Natural killer cell (primary cell): ENCODE data around the gene LENG9. TPM values are rescaled to one million over a fixed set of nuclear protein-coding genes. Genes with fewer than 3 reads are reported as not detected.

Source experiments
- ATAC-seq, 3 donors: fragments of 150-1000 bp in 2 of 3; fragments of 200-7000 bp in 1 of 3; cut with Tn5 transposase; 1 replicate in 1 of 3; 2 replicates in 2 of 3; pipeline ENCODE4 v1.10.0; 2021; ENCODE audit warnings: mild to moderate bottlenecking in 2 of 3, moderate library complexity in 2 of 3
- DNase-seq, 2 donors: peaks; one replicate each; pipeline versions ENCODE4 v3.0.0 to v3.0.0-alpha.2; 2013 to 2021; ENCODE audit warnings: mixed read lengths in 1 of 2
- H3K27ac ChIP-seq: one replicate; pipeline ENCODE4 v1.5.1; 2013; ENCODE audit warnings: mild to moderate bottlenecking, low read length
- H3K27me3 ChIP-seq: one replicate; pipeline ENCODE4 v1.6.1; 2013; ENCODE audit warnings: low read length; ENCODE audit not compliant: control insufficient read depth, insufficient read depth
- H3K36me3 ChIP-seq: one replicate; pipeline ENCODE4 v1.6.1; 2013; ENCODE audit warnings: low read length; ENCODE audit not compliant: control insufficient read depth, insufficient read depth
- H3K4me1 ChIP-seq: one replicate; pipeline ENCODE4 v1.6.1; 2013; ENCODE audit warnings: low read length; ENCODE audit not compliant: control insufficient read depth, insufficient read depth
- H3K4me3 ChIP-seq: one replicate; pipeline ENCODE4 v1.5.1; 2013; ENCODE audit warnings: low read length
- H3K9me3 ChIP-seq: one replicate; pipeline ENCODE4 v1.6.1; 2013; ENCODE audit warnings: low read length; ENCODE audit not compliant: control insufficient read depth, insufficient read depth
- H3K27ac Mint-ChIP-seq, 2 donors: one replicate each; pipeline ENCODE4 v1.8.0; 2022; ENCODE audit warnings: mild to moderate bottlenecking in 2 of 2, mixed read lengths in 2 of 2, moderate library complexity in 1 of 2
- H3K27me3 Mint-ChIP-seq, 2 donors: one replicate each; pipeline ENCODE4 v1.8.0; 2022; ENCODE audit warnings: low read depth in 2 of 2, mixed read lengths in 2 of 2
- H3K36me3 Mint-ChIP-seq: one replicate; pipeline ENCODE4 v1.8.0; 2022; ENCODE audit warnings: mixed read lengths
- H3K4me1 Mint-ChIP-seq, 2 donors: one replicate each; pipeline ENCODE4 v1.8.0; 2022; ENCODE audit warnings: mixed read lengths in 2 of 2
- H3K4me3 Mint-ChIP-seq: one replicate; pipeline ENCODE4 v1.8.0; 2022; ENCODE audit warnings: mild to moderate bottlenecking, moderate library complexity, mixed read lengths
- H3K9me3 Mint-ChIP-seq, 2 donors: one replicate each; pipeline ENCODE4 v1.8.0; 2022; ENCODE audit warnings: mixed read lengths in 2 of 2
- WGBS: methylation state at CpG from one replicate; pipeline ENCODE4 v1.1.7; 2013; ENCODE audit warnings: missing lambda C conversion rate; ENCODE audit not compliant: insufficient coverage; 5-methylcytosine and 5-hydroxymethylcytosine counted together
- intact Hi-C: fragments of 100-400 bp; cut with micrococcal nuclease; formaldehyde crosslinking; loops from one replicate; pipeline ENCODE4 v1.14.2; 2022
- total RNA-seq, 4 donors: library from RNA; stranded (reverse); fragments of 120-200 nt in 1 of 4; gene quantifications; one replicate each; pipeline versions ENCODE4 v1.2.3 to v1.2.4, GENCODE V29; 2013 to 2022
- TF ChIP-seq, protein P1 (sequence below): fragments of 200-600 bp; IDR thresholded peaks from one replicate; pipeline ENCODE4 v1.8.0; 2022; ENCODE audit warnings: antibody characterized with exemption

LENG9 gene
- total RNA-seq, 3 donors from 2014 or later (not counting 1 experiment from before 2014, with no cell fraction given), result 3.2 to 5.6 (median 4.3) TPM

DNA sequence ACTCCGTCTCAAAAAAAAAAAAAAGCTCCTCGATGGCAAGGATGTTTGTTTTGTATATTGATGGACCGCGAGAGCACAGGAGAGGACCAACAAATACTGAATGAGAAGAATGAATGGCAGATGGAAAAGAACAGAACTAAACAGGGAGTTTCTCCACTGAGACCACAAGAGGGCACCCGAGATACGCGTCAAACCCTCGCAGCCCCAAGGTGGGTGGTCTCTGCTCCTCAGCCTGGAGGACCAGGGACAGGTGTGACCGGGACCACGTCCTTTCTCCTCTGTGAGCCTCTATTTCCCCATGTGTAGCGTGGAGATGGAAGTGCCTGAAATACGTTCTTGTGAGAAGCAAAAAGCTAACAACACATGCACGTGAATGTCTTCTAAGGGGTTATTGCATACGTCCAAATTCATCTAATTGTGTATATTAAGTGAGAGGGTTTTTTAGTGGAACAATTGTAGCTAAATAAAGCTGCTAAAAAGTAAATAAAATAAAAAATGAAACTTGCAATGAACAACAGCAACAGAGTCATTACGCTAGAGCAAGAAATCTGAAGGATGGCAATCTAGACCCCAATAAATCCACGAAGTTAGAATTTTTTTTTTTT lies 17.9 kb upstream of the LENG9 start:
- H3K27me3 ChIP-seq, result peaks cover 8% of the 10 kb centered on the region
- ATAC-seq, result peak; percentile 54 to 75 (median 68)
- peak overlapping the region in 1 of 2 donors; percentile 62 for H3K27ac Mint-ChIP-seq

DNA sequence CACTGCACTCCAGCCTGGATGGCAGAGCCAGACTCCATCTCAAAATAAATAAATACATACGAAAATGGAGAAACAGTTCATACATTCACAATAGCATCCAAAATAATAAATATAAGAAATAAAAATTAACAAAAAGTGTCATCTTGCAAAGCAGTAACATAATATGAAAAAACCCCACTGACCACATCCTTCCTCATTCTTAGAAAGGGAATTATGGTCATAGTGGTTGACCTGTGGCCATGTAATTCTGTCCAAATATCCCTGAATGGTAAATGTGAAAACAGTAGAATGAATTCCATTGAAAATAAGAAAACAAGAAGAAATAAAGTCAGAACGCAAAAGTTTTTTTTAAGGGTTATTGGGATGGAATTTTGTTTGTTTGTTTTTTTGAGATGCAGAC lies 16.5 kb upstream of the LENG9 start:
- no peaks in the 10 kb centered on the region for H3K9me3 Mint-ChIP-seq
- H3K27ac Mint-ChIP-seq, result no peak overlapping the region
- no peaks in the 10 kb centered on the region for H3K9me3 ChIP-seq
- no peak overlapping the region for H3K27ac ChIP-seq
- peaks cover 8% of the 10 kb centered on the region for H3K27me3 ChIP-seq
- H3K36me3 ChIP-seq, result no peaks in the 10 kb centered on the region
- H3K4me3 Mint-ChIP-seq, result no peak overlapping the region
- no peaks in the 10 kb centered on the region for H3K36me3 Mint-ChIP-seq
- H3K27me3 Mint-ChIP-seq, result peaks cover 33 to 47% of the 10 kb centered on the region in 2 donors
- H3K4me1 Mint-ChIP-seq, result peaks cover 42 to 52% of the 10 kb centered on the region in 2 donors
- H3K4me1 ChIP-seq, result peaks cover 41% of the 10 kb centered on the region
- TF ChIP-seq, protein P1, sequence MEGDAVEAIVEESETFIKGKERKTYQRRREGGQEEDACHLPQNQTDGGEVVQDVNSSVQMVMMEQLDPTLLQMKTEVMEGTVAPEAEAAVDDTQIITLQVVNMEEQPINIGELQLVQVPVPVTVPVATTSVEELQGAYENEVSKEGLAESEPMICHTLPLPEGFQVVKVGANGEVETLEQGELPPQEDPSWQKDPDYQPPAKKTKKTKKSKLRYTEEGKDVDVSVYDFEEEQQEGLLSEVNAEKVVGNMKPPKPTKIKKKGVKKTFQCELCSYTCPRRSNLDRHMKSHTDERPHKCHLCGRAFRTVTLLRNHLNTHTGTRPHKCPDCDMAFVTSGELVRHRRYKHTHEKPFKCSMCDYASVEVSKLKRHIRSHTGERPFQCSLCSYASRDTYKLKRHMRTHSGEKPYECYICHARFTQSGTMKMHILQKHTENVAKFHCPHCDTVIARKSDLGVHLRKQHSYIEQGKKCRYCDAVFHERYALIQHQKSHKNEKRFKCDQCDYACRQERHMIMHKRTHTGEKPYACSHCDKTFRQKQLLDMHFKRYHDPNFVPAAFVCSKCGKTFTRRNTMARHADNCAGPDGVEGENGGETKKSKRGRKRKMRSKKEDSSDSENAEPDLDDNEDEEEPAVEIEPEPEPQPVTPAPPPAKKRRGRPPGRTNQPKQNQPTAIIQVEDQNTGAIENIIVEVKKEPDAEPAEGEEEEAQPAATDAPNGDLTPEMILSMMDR, result no peak
- intact Hi-C loops, result loop anchor here (5.0 kb wide), 2 partner anchors 52 to 72 kb away; no protein-coding TSS in a partner anchor
- WGBS, result 9% methylated on average over 1 of the region's 2 CpGs
- no peak overlapping the region for H3K4me3 ChIP-seq
- DNase-seq (no peak), ATAC-seq (no peak)

More for the DNA sequence above, 17.9 kb upstream of the LENG9 start:
- Mint-ChIP-seq H3K27me3 (peaks cover 39 to 44% of the 10 kb centered on the region in 2 donors), H3K36me3 (no peaks in the 10 kb centered on the region), H3K9me3 (no peaks in the 10 kb centered on the region), H3K4me1 (peaks cover 42 to 60% of the 10 kb centered on the region in 2 donors), H3K4me3 (peak overlapping the region; percentile 78)
- H3K27ac ChIP-seq, result no peak overlapping the region
- 15% methylated on average over 16 of the region's 16 CpGs for WGBS
- no peak overlapping the region for H3K4me3 ChIP-seq
- no peaks in the 10 kb centered on the region for H3K9me3 ChIP-seq
- TF ChIP-seq, protein P1, result peak; percentile 85
- H3K4me1 ChIP-seq, result peaks cover 41% of the 10 kb centered on the region
- intact Hi-C loops, result loop anchor here (1.0 to 5.0 kb wide), 3 partner anchors 51 to 195 kb away; no protein-coding TSS in a partner anchor
- H3K36me3 ChIP-seq, result no peaks in the 10 kb centered on the region
- DNase-seq, result peak in 1 of 2 donors; percentile 81

DNA sequence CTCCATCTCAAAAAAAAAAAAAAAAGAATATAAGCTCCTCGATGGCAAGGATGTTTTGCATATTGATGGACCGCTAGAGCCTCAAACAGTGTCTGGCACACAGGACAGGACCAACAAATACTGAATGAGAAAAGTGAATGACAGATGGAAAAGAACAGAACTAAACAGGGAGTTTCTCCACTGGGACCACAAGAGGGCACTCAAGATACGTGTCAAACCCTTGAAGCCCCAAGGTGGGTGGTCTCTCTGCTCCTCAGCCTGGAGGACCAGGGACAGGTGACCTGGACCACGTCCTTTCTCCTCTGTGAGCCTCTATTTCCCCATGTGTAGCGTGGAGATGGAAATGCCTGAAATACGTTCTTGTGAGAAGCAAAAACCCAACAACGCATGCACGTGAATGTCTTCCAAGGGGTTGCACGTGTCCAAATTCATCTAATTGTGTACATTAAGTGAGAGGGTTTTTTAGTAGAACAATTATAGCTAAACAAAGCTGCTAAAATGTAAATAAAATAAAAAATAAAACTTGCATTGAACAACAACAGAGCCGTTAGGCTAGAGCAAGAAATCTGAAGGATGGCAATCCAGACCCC lies 15.2 kb upstream of the LENG9 start:
- H3K27me3 Mint-ChIP-seq, result peaks cover 32 to 41% of the 10 kb centered on the region in 2 donors
- no peaks in the 10 kb centered on the region for H3K36me3 Mint-ChIP-seq
- 17% methylated on average over 8 of the region's 10 CpGs for WGBS
- H3K9me3 Mint-ChIP-seq, result no peaks in the 10 kb centered on the region
- TF ChIP-seq, protein P1, result peak; percentile 81
- intact Hi-C loops, result loop anchor here (10.0 kb wide), 1 partner anchor 356 kb away; the partner anchor contains the start of gene KIR2DS4
- no peak overlapping the region for H3K27ac Mint-ChIP-seq
- DNase-seq (peak in 1 of 2 donors; percentile 75), ATAC-seq (peak; percentile 61 to 73 (median 68))
- peaks cover 42 to 44% of the 10 kb centered on the region in 2 donors for H3K4me1 Mint-ChIP-seq
- Histone ChIP-seq H3K27me3 (peaks cover 3% of the 10 kb centered on the region), H3K27ac (no peak overlapping the region), H3K36me3 (no peaks in the 10 kb centered on the region), H3K9me3 (no peaks in the 10 kb centered on the region), H3K4me3 (no peak overlapping the region), H3K4me1 (peaks cover 41% of the 10 kb centered on the region)
- H3K4me3 Mint-ChIP-seq, result peak overlapping the region; percentile 55
